OCI-LY1 (cell line): Measurements from ENCODE around the gene DESI2.

Source experiments
- H2AFZ ChIP-seq: fragments of 200-600 bp; sonication (generic), shearing (Covaris generic); 2 replicates; pipeline ENCODE4 v1.6.0; 2014; ENCODE audit warnings: antibody characterized with exemption, mild to moderate bottlenecking, low read length
- H3F3A ChIP-seq: fragments of 200-600 bp; sonication (generic), shearing (Covaris generic); 2 replicates; pipeline ENCODE4 v1.6.0; 2014; ENCODE audit warnings: mild to moderate bottlenecking, antibody characterized with exemption, low read length, moderate library complexity; ENCODE audit not compliant: insufficient read depth
- H3K27ac ChIP-seq: fragments of 200-600 bp; sonication (generic); 2 replicates; pipeline ENCODE4 v1.5.1; 2014; ENCODE audit warnings: low read length, mixed run types, mild to moderate bottlenecking, low read depth; ENCODE audit not compliant: poor library complexity, severe bottlenecking
- H3K27me3 ChIP-seq: fragments of 200-600 bp; sonication (generic); 2 replicates; pipeline ENCODE4 v1.6.0; 2014; ENCODE audit warnings: antibody characterized with exemption, mild to moderate bottlenecking, low read length, moderate library complexity; ENCODE audit not compliant: insufficient read depth
- H3K36me3 ChIP-seq: fragments of 200-600 bp; sonication (generic); 2 replicates; pipeline ENCODE4 v1.6.1; 2014; ENCODE audit warnings: mild to moderate bottlenecking, antibody characterized with exemption, low read length, moderate library complexity, mixed read lengths; ENCODE audit not compliant: insufficient read depth
- H3K4me1 ChIP-seq: fragments of 200-600 bp; sonication (generic); 2 replicates; pipeline ENCODE4 v1.5.1; 2014; ENCODE audit warnings: mild to moderate bottlenecking, low read length, moderate library complexity; ENCODE audit not compliant: insufficient read depth, severe bottlenecking
- H3K4me2 ChIP-seq: fragments of 200-600 bp; sonication (generic), shearing (Covaris generic); 2 replicates; pipeline ENCODE4 v1.6.1; 2014; ENCODE audit warnings: low read length
- H3K4me3 ChIP-seq: fragments of 200-600 bp; sonication (generic); 2 replicates; pipeline ENCODE4 v1.5.1; 2014; ENCODE audit warnings: low read length, low read depth, mild to moderate bottlenecking, mixed read lengths; ENCODE audit not compliant: poor library complexity, severe bottlenecking
- H3K79me2 ChIP-seq: fragments of 200-600 bp; shearing (Covaris generic); 2 replicates; pipeline ENCODE4 v1.6.1; 2016; ENCODE audit warnings: mixed run types, low read length, mixed read lengths; ENCODE audit not compliant: insufficient read depth
- H3K9ac ChIP-seq: fragments of 200-600 bp; sonication (generic), shearing (Covaris generic); 2 replicates; pipeline ENCODE4 v1.6.1; 2014; ENCODE audit warnings: mild to moderate bottlenecking, low read length, mixed read lengths
- H3K9me2 ChIP-seq: fragments of 200-600 bp; sonication (generic), shearing (Covaris generic); 2 replicates; pipeline ENCODE4 v1.6.1; 2014; ENCODE audit warnings: low read depth, mild to moderate bottlenecking, low read length, mixed read lengths
- H3K9me3 ChIP-seq: fragments of 200-600 bp; shearing (Covaris generic); 2 replicates; pipeline ENCODE4 v1.6.1; 2014; ENCODE audit warnings: low read length, mixed read lengths
- H4K20me1 ChIP-seq: fragments of 200-600 bp; sonication (generic), shearing (Covaris generic); 2 replicates; pipeline ENCODE4 v1.6.0; 2016; ENCODE audit warnings: mild to moderate bottlenecking, low read length; ENCODE audit not compliant: insufficient read depth
- EZH2 ChIP-seq: fragments of 200-600 bp; sonication (generic), shearing (Covaris generic); IDR thresholded peaks from 2 replicates; pipeline ENCODE4 v1.8.0; 2017; ENCODE audit warnings: borderline replicate concordance, mixed run types, mild to moderate bottlenecking, antibody characterized with exemption, low read length, moderate library complexity, mixed read lengths
- TF ChIP-seq, protein P1 (sequence below): fragments of 200-600 bp; sonication (generic), shearing (Covaris generic); IDR thresholded peaks from 2 replicates; pipeline ENCODE4 v1.5.1; 2017; ENCODE audit warnings: mild to moderate bottlenecking, antibody characterized with exemption, low read length, moderate library complexity, mixed read lengths

The DESI2 gene

DNA sequence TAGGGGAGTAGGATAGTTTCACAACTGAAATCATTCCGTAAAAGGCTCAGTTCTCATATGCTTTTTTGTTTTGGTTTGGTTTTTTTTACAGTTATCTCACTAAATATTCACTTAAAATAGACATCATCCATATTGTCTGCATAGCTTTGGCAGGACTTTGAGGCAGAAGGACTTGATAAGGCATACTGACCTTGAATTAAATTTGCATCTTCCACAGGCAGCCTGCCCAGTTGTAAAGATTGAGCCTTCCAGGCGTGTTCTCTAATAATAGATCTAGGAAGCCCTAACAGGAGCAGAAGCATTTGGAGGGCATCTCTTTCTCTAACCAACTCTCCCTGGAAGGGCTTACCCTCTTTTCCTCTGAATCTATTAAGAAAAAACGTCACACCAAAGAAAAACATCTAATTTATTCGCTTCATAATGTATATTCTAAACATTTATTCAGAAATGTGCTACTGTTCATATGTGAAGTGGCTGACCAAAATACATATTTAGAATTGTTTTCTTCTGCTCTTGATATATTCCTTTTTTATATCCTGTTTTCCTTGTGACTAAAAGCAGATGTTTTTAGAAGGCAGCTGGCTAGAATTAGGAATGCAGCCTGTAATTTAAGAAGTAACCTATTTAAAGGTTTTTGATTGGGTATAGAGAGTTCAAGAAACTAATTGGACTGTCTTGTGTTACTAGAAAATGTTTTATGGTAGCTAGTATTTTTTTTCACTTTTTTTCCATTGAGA, 20.2 kb downstream of the DESI2 start:
- TF ChIP-seq EZH2: no peak
- TF ChIP-seq, protein P1, sequence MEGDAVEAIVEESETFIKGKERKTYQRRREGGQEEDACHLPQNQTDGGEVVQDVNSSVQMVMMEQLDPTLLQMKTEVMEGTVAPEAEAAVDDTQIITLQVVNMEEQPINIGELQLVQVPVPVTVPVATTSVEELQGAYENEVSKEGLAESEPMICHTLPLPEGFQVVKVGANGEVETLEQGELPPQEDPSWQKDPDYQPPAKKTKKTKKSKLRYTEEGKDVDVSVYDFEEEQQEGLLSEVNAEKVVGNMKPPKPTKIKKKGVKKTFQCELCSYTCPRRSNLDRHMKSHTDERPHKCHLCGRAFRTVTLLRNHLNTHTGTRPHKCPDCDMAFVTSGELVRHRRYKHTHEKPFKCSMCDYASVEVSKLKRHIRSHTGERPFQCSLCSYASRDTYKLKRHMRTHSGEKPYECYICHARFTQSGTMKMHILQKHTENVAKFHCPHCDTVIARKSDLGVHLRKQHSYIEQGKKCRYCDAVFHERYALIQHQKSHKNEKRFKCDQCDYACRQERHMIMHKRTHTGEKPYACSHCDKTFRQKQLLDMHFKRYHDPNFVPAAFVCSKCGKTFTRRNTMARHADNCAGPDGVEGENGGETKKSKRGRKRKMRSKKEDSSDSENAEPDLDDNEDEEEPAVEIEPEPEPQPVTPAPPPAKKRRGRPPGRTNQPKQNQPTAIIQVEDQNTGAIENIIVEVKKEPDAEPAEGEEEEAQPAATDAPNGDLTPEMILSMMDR: no peak
- no peaks in the 10 kb centered on the region for H3K9me3 ChIP-seq
- no peaks in the 10 kb centered on the region for H3K9me2 ChIP-seq
- H3K27me3 ChIP-seq: no peaks in the 10 kb centered on the region
- H3K9ac ChIP-seq: no peak overlapping the region
- H3K4me2 ChIP-seq: no peak overlapping the region
- peaks cover 92% of the 10 kb centered on the region for H3K79me2 ChIP-seq
- no peaks in the 10 kb centered on the region for H3K4me1 ChIP-seq
- no peaks in the 10 kb centered on the region for H4K20me1 ChIP-seq
- no peak overlapping the region for H3K27ac ChIP-seq
- no peaks in the 10 kb centered on the region for H3F3A ChIP-seq
- H3K36me3 ChIP-seq: peaks cover 58% of the 10 kb centered on the region
- no peak overlapping the region for H2AFZ ChIP-seq
- no peak overlapping the region for H3K4me3 ChIP-seq

DNA sequence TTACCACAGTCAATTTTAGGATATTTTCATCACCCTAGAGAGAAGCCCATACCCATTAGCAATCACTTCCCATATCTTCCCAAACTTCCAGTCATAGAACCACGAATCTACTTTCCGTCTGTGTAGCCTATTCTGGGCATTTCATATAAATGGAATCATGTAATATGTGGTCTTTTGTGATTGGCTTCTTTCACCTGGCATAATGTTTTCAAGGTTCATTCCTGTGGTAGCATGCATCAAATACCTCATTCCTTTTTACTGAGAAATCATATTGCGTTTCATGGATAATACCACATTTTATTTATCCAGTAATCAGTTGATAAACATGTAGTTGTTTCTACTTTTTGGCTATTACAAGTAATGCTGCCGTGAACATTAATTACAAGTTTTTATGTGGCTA, 21.5 kb downstream of the DESI2 start:
- Histone ChIP-seq H3K9me2 (no peaks in the 10 kb centered on the region), H3K9me3 (no peaks in the 10 kb centered on the region), H2AFZ (no peak overlapping the region), H3K36me3 (peaks cover 63% of the 10 kb centered on the region), H3K4me1 (no peaks in the 10 kb centered on the region), H3F3A (no peaks in the 10 kb centered on the region), H3K27ac (no peak overlapping the region), H3K27me3 (no peaks in the 10 kb centered on the region), H3K9ac (no peak overlapping the region), H4K20me1 (no peaks in the 10 kb centered on the region), H3K4me2 (no peak overlapping the region), H3K79me2 (peaks cover 94% of the 10 kb centered on the region), H3K4me3 (no peak overlapping the region)
- TF ChIP-seq EZH2: no peak
- TF ChIP-seq, protein P1: no peak

DNA sequence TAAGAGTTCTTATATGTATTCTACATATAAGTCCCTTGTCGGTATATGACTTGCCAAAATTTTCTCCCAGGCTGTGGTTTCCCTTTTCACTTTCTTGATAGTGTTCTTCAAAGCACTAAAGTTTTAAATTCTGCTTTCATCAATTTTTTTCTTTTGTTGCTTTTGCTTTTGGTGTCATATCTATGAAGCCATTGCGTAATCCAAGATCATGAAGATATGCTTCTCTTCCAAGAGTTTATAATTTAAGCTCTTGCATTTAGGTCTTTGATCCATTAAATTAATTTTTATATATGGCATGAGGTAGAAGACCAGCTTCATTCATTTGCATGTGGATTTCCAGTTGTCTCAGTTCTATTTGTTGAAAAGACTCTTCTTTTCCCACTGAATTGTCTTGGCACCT, 22.2 kb downstream of the DESI2 start:
- H3K9ac ChIP-seq: no peak overlapping the region
- H3K36me3 ChIP-seq: peaks cover 63% of the 10 kb centered on the region
- H3K4me2 ChIP-seq: no peak overlapping the region
- H3F3A ChIP-seq: no peaks in the 10 kb centered on the region
- H3K79me2 ChIP-seq: peaks cover 96% of the 10 kb centered on the region
- H3K9me3 ChIP-seq: no peaks in the 10 kb centered on the region
- no peak overlapping the region for H2AFZ ChIP-seq
- no peaks in the 10 kb centered on the region for H3K4me1 ChIP-seq
- H3K27ac ChIP-seq: no peak overlapping the region
- H4K20me1 ChIP-seq: no peaks in the 10 kb centered on the region
- H3K4me3 ChIP-seq: no peak overlapping the region
- H3K9me2 ChIP-seq: no peaks in the 10 kb centered on the region
- no peaks in the 10 kb centered on the region for H3K27me3 ChIP-seq
- TF ChIP-seq, protein P1: no peak
- no peak for TF ChIP-seq EZH2
